DMS114 treated with DMSO at 0.1 percent for 48 hours (cell line): ENCODE measurements around the gene ST14.
"Not testable (repeated sequence)": the region's sequence is repeated elsewhere in the genome, so short reads cannot be mapped to it uniquely, and the experiment has no call there.

ENCODE experiments used
- DNase-seq: peaks from one replicate; lab custom pipeline; 2025; ENCODE audit not compliant: unreplicated experiment; lab: John Stamatoyannopoulos, UW

The ST14 gene

GRCh38 chr11:130163346-130164220 lies 4.0 kb downstream of the ST14 start:
- no peak for DNase-seq

GRCh38 chr11:130164221-130164570 lies 4.6 kb downstream of the ST14 start:
- no peak for DNase-seq

- DNase-seq = no peak
These were observed 6.2 kb downstream of the ST14 start for GRCh38 chr11:130165601-130166456.

- no peak for DNase-seq
These were observed 6.8 kb downstream of the ST14 start for GRCh38 chr11:130166457-130166784.

- DNase-seq = no peak
These were observed 7.6 kb downstream of the ST14 start for GRCh38 chr11:130167146-130167545.

GRCh38 chr11:130168105-130168504 lies 8.5 kb downstream of the ST14 start:
- DNase-seq = no peak

- DNase-seq = no peak
These were observed 10.8 kb downstream of the ST14 start for GRCh38 chr11:130170345-130170744.

GRCh38 chr11:130171534-130171933 lies 12.0 kb downstream of the ST14 start:
- DNase-seq = no peak

GRCh38 chr11:130172001-130172400 lies 12.4 kb downstream of the ST14 start:
- DNase-seq = not testable (repeated sequence)

GRCh38 chr11:130174642-130175041 lies 15.1 kb downstream of the ST14 start:
- DNase-seq = no peak

- no peak for DNase-seq
These were observed 16.3 kb downstream of the ST14 start for GRCh38 chr11:130175898-130176297.

- no peak for DNase-seq
These were observed 18.2 kb downstream of the ST14 start for GRCh38 chr11:130177782-130178181.

- no peak for DNase-seq
These were observed 19.1 kb downstream of the ST14 start for GRCh38 chr11:130178441-130179339.

- DNase-seq = no peak
These were observed 20.1 kb downstream of the ST14 start for GRCh38 chr11:130179396-130180306.

GRCh38 chr11:130180491-130180890 lies 20.9 kb downstream of the ST14 start:
- DNase-seq = no peak

GRCh38 chr11:130180896-130181294 lies 21.3 kb downstream of the ST14 start:
- no peak for DNase-seq

GRCh38 chr11:130181295-130182272 lies 22.0 kb downstream of the ST14 start:
- DNase-seq = no peak

- DNase-seq = no peak
These were observed 24.5 kb downstream of the ST14 start for GRCh38 chr11:130183878-130184610.
